ENCODE measurements around the gene UGT1A7.

The UGT1A7 gene

GRCh38 chr2:233679196-233679595, 2.5 kb upstream of the UGT1A7 start:
- H3K9me3 ChIP-seq (ENCODE audit: insufficient read depth, low read length) = no peaks in the 10 kb centered on the region
- no peaks in the 10 kb centered on the region for H3K79me2 ChIP-seq (ENCODE audit: insufficient read depth, low read length)
- TF ChIP-seq CTCF (IDR thresholded peaks at IDR 0.05; ENCODE audit: insufficient read depth, low read length, poor library complexity, severe bottlenecking) (no peak), EZH2phosphoT487 (conservative IDR thresholded peaks at IDR 0.05; ENCODE audit: low read length) (no peak)
- no peak overlapping the region for H2AFZ ChIP-seq (ENCODE audit: low read depth, low read length, severe bottlenecking)
- no peak overlapping the region for H3K27ac ChIP-seq (ENCODE audit: low read depth, low read length)
- H4K20me1 ChIP-seq (ENCODE audit: low read depth, low read length) = no peaks in the 10 kb centered on the region
- H3K27me3 ChIP-seq (ENCODE audit: low read length) = no peaks in the 10 kb centered on the region
- H3K9ac ChIP-seq (ENCODE audit: low read length) = no peak overlapping the region
- H3K4me3 ChIP-seq (ENCODE audit: insufficient read depth, low read length, poor library complexity, severe bottlenecking) = no peak overlapping the region
- H3K36me3 ChIP-seq (ENCODE audit: low read length) = no peaks in the 10 kb centered on the region
- H3K9me2 ChIP-seq (replicated peaks; ENCODE audit: insufficient read depth, low read length) = no peaks in the 10 kb centered on the region
- H3F3A ChIP-seq (ENCODE audit: insufficient read depth) = no peaks in the 10 kb centered on the region
- H3K4me2 ChIP-seq (ENCODE audit: low read depth, low read length, poor library complexity, severe bottlenecking) = no peak overlapping the region

GRCh38 chr2:233680361-233681045, 1.2 kb upstream of the UGT1A7 start:
- H4K20me1 ChIP-seq (ENCODE audit: low read depth, low read length) = no peaks in the 10 kb centered on the region
- H3K4me2 ChIP-seq (ENCODE audit: low read depth, low read length, poor library complexity, severe bottlenecking) = no peak overlapping the region
- H3K27me3 ChIP-seq (ENCODE audit: low read length) = no peaks in the 10 kb centered on the region
- H3K79me2 ChIP-seq (ENCODE audit: insufficient read depth, low read length) = no peaks in the 10 kb centered on the region
- no peaks in the 10 kb centered on the region for H3K9me3 ChIP-seq (ENCODE audit: insufficient read depth, low read length)
- H3K9ac ChIP-seq (ENCODE audit: low read length) = no peak overlapping the region
- no peaks in the 10 kb centered on the region for H3F3A ChIP-seq (ENCODE audit: insufficient read depth)
- no peaks in the 10 kb centered on the region for H3K9me2 ChIP-seq (replicated peaks; ENCODE audit: insufficient read depth, low read length)
- H3K27ac ChIP-seq (ENCODE audit: low read depth, low read length) = no peak overlapping the region
- TF ChIP-seq CTCF (IDR thresholded peaks at IDR 0.05; ENCODE audit: insufficient read depth, low read length, poor library complexity, severe bottlenecking) = no peak
- TF ChIP-seq EZH2phosphoT487 (conservative IDR thresholded peaks at IDR 0.05; ENCODE audit: low read length) = no peak
- no peak overlapping the region for H3K4me3 ChIP-seq (ENCODE audit: insufficient read depth, low read length, poor library complexity, severe bottlenecking)
- H2AFZ ChIP-seq (ENCODE audit: low read depth, low read length, severe bottlenecking) = no peak overlapping the region
- no peaks in the 10 kb centered on the region for H3K36me3 ChIP-seq (ENCODE audit: low read length)

- Histone ChIP-seq H4K20me1 (ENCODE audit: low read depth, low read length) (no peaks in the 10 kb centered on the region), H3K79me2 (ENCODE audit: insufficient read depth, low read length) (no peaks in the 10 kb centered on the region), H3K9me3 (ENCODE audit: insufficient read depth, low read length) (no peaks in the 10 kb centered on the region), H2AFZ (ENCODE audit: low read depth, low read length, severe bottlenecking) (no peak overlapping the region), H3F3A (ENCODE audit: insufficient read depth) (no peaks in the 10 kb centered on the region), H3K9me2 (replicated peaks; ENCODE audit: insufficient read depth, low read length) (no peaks in the 10 kb centered on the region), H3K9ac (ENCODE audit: low read length) (no peak overlapping the region), H3K4me3 (ENCODE audit: insufficient read depth, low read length, poor library complexity, severe bottlenecking) (no peak overlapping the region), H3K4me2 (ENCODE audit: low read depth, low read length, poor library complexity, severe bottlenecking) (no peak overlapping the region), H3K27me3 (ENCODE audit: low read length) (no peaks in the 10 kb centered on the region), H3K36me3 (ENCODE audit: low read length) (no peaks in the 10 kb centered on the region), H3K27ac (ENCODE audit: low read depth, low read length) (no peak overlapping the region)
- no peak for TF ChIP-seq EZH2phosphoT487 (conservative IDR thresholded peaks at IDR 0.05; ENCODE audit: low read length)
- no peak for TF ChIP-seq CTCF (IDR thresholded peaks at IDR 0.05; ENCODE audit: insufficient read depth, low read length, poor library complexity, severe bottlenecking)
These were observed 2.9 kb downstream of the UGT1A7 start for GRCh38 chr2:233684640-233685039.
